Rectal smooth muscle tissue (tissue), 1 donor: Measurements from ENCODE around the gene ACKR2.

Experiments used
- H3K27ac ChIP-seq: one replicate; pipeline ENCODE4 v1.7.0; 2013; ENCODE audit warnings: low read depth, low read length, inconsistent platforms
- H3K27me3 ChIP-seq: one replicate; pipeline ENCODE4 v1.7.0; 2013; ENCODE audit warnings: low read length; ENCODE audit not compliant: control insufficient read depth, insufficient read depth
- H3K36me3 ChIP-seq: one replicate; pipeline ENCODE4 v1.7.0; 2013; ENCODE audit warnings: low read length; ENCODE audit not compliant: control insufficient read depth, insufficient read depth
- H3K4me1 ChIP-seq: one replicate; pipeline ENCODE4 v1.7.0; 2013; ENCODE audit warnings: low read length; ENCODE audit not compliant: control insufficient read depth, insufficient read depth
- H3K4me3 ChIP-seq: one replicate; pipeline ENCODE4 v1.7.0; 2013; ENCODE audit warnings: low read length
- H3K9ac ChIP-seq: one replicate; pipeline ENCODE4 v1.7.0; 2013; ENCODE audit warnings: low read length

Gene ACKR2

GRCh38 chr3:42855547-42856380 is 46.5 kb downstream of the ACKR2 start:
- H3K4me1 ChIP-seq: no peaks in the 10 kb centered on the region
- no peaks in the 10 kb centered on the region for H3K36me3 ChIP-seq
- no peak overlapping the region for H3K4me3 ChIP-seq
- H3K27ac ChIP-seq: no peak overlapping the region
- H3K9ac ChIP-seq: no peak overlapping the region
- H3K27me3 ChIP-seq: no peaks in the 10 kb centered on the region

- no peaks in the 10 kb centered on the region for H3K36me3 ChIP-seq
- no peak overlapping the region for H3K4me3 ChIP-seq
- H3K9ac ChIP-seq: no peak overlapping the region
- no peak overlapping the region for H3K27ac ChIP-seq
- H3K4me1 ChIP-seq: no peaks in the 10 kb centered on the region
- H3K27me3 ChIP-seq: no peaks in the 10 kb centered on the region
These were observed 47.3 kb downstream of the ACKR2 start for GRCh38 chr3:42856544-42856943.

GRCh38 chr3:42864321-42864950 is 55.2 kb downstream of the ACKR2 start:
- Histone ChIP-seq H3K4me1 (no peaks in the 10 kb centered on the region), H3K27me3 (no peaks in the 10 kb centered on the region)

GRCh38 chr3:42865256-42865655 is 56.0 kb downstream of the ACKR2 start:
- Histone ChIP-seq H3K4me3 (no peak overlapping the region), H3K9ac (no peak overlapping the region), H3K27ac (no peak overlapping the region)

More at GRCh38 chr3:42864321-42864950, 55.2 kb downstream of the ACKR2 start:
- Histone ChIP-seq H3K4me3 (no peak overlapping the region), H3K9ac (no peak overlapping the region), H3K36me3 (no peaks in the 10 kb centered on the region), H3K27ac (no peak overlapping the region)

GRCh38 chr3:42867138-42867537 is 57.9 kb downstream of the ACKR2 start:
- H3K27ac ChIP-seq: no peak overlapping the region
- no peak overlapping the region for H3K4me3 ChIP-seq
- H3K36me3 ChIP-seq: no peaks in the 10 kb centered on the region
- H3K4me1 ChIP-seq: no peaks in the 10 kb centered on the region
- H3K27me3 ChIP-seq: no peaks in the 10 kb centered on the region
- H3K9ac ChIP-seq: no peak overlapping the region

More at GRCh38 chr3:42865256-42865655, 56.0 kb downstream of the ACKR2 start:
- Histone ChIP-seq H3K4me1 (no peaks in the 10 kb centered on the region), H3K27me3 (no peaks in the 10 kb centered on the region), H3K36me3 (no peaks in the 10 kb centered on the region)

GRCh38 chr3:42868841-42869240 is 59.6 kb downstream of the ACKR2 start:
- H3K9ac ChIP-seq: no peak overlapping the region
- H3K4me3 ChIP-seq: no peak overlapping the region
- H3K27me3 ChIP-seq: no peaks in the 10 kb centered on the region
- H3K4me1 ChIP-seq: no peaks in the 10 kb centered on the region
- H3K27ac ChIP-seq: no peak overlapping the region
- no peaks in the 10 kb centered on the region for H3K36me3 ChIP-seq

GRCh38 chr3:42871592-42872196 is 62.4 kb downstream of the ACKR2 start:
- Histone ChIP-seq H3K9ac (no peak overlapping the region), H3K27me3 (no peaks in the 10 kb centered on the region), H3K4me3 (no peak overlapping the region), H3K4me1 (no peaks in the 10 kb centered on the region), H3K27ac (no peak overlapping the region), H3K36me3 (no peaks in the 10 kb centered on the region)

GRCh38 chr3:42872718-42873117 is 63.5 kb downstream of the ACKR2 start:
- Histone ChIP-seq H3K27me3 (no peaks in the 10 kb centered on the region), H3K27ac (no peak overlapping the region), H3K9ac (no peak overlapping the region), H3K36me3 (no peaks in the 10 kb centered on the region), H3K4me1 (no peaks in the 10 kb centered on the region), H3K4me3 (no peak overlapping the region)

- no peaks in the 10 kb centered on the region for H3K4me1 ChIP-seq
- no peaks in the 10 kb centered on the region for H3K27me3 ChIP-seq
- no peak overlapping the region for H3K4me3 ChIP-seq
- no peak overlapping the region for H3K27ac ChIP-seq
- no peaks in the 10 kb centered on the region for H3K36me3 ChIP-seq
- H3K9ac ChIP-seq: no peak overlapping the region
These were observed 64.2 kb downstream of the ACKR2 start for GRCh38 chr3:42873221-42873982.

GRCh38 chr3:42874749-42875148 is 65.5 kb downstream of the ACKR2 start:
- no peak overlapping the region for H3K27ac ChIP-seq
- no peaks in the 10 kb centered on the region for H3K27me3 ChIP-seq
- H3K9ac ChIP-seq: no peak overlapping the region
- H3K4me3 ChIP-seq: no peak overlapping the region
- H3K4me1 ChIP-seq: no peaks in the 10 kb centered on the region
- H3K36me3 ChIP-seq: no peaks in the 10 kb centered on the region

GRCh38 chr3:42875325-42876151 is 66.3 kb downstream of the ACKR2 start, which contains the start of gene CYP8B1:
Gene CYP8B1, minus strand, starts transcription at chr3:42875879. Its CDS starts 63 bp downstream, at chr3:42875816.
- Histone ChIP-seq H3K4me1 (peaks cover 2% of the 10 kb centered on the region), H3K9ac (no peak within 1 kb of the TSS), H3K36me3 (no peaks in the 10 kb centered on the region), H3K27ac (no peak within 1 kb of the TSS), H3K27me3 (no peaks in the 10 kb centered on the region), H3K4me3 (no peak within 1 kb of the TSS)
